GM19043 (cell line): Measurements from ENCODE around the gene E2F4.

ENCODE experiments used
- ATAC-seq: cut with Tn5 transposase; IDR thresholded peaks from one replicate; pipeline ENCODE4 v1.9.1; 2021; ENCODE audit warnings: low read depth; ENCODE audit not compliant: unreplicated experiment

E2F4 gene

GRCh38 chr16:67190041-67190440 lies 1.9 kb upstream of the E2F4 start, which contains the start of gene EXOC3L1:
Gene EXOC3L1, minus strand, starts transcription at chr16:67190136. Its CDS starts 460 bp downstream, at chr16:67189676.
- no peak for ATAC-seq

DNA sequence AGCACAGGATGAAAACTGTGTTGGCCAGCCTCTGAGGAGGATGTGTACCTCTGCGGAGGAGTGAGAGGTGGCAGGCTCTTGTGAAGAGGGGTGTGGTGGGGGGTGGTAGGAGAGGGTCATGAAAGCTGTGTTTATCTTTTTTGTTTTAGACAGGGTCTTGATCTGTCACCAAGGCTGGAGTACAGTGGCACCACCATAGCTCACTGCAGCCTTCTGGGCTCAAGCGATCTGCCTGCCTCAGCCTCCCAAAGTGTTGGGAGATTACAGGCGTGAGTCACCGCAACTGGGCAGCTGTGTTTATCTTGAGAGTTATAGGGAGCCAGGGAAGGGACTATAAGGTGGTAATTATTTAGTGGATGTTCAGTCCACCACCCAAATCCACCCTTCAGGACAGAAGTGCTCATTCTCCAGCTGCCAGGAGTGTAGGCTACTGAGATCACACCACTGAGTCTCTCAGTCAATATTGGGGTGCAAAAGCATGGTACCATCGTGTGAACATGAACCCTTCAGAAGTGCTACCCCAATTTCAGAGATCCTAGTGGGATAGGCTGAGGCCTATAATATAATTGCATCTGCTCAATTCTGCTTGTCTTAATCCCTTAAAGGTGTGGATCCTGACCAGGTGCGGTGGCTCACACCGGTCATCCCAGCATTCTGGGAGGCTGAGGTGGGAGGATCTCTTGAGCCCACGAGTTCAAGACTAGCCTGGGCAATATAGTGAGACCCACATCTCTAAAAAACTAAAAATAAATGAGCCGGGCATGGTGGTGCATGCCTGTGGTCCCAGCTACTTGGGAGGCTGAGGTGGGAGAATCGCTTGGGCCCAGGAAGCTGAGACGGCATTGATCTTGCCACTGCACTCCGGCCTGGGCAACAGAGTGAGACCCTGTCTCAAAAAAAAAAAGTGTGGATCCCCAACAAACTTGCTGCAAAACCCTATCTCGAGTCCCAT lies 1.2 kb upstream of the E2F4 start:
- no peak for ATAC-seq

DNA sequence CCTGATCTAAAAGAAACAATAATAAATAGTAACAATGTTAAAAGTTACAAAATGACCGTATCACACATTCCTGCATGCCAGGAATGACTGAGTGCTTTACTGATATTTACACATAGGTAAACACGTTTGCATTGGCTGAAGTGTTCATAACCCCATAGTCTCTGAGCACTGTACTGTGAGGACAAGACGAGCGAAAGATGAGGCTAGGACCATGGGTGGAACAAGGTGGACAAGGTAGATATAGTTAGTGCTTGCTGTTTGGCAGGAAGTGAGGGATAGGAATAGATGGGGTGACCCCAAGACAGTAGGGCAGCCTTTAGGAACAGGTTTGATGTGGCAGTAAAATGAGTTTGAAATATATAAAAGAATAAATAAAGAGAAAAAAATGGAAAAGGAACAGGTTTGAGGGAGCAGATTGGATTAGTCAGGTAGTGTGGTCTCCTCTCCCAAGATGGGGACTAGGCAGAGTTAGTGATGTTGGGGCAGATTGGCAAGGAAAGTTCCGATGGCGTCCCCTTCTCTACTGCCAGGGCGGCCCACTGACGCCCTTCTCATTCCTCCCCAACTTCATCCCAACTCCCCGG lies 452 bp upstream of the E2F4 start:
- ATAC-seq: no peak

GRCh38 chr16:67192781-67193361 lies 916 bp downstream of the E2F4 start:
- ATAC-seq: no peak

- ATAC-seq: no peak
Observed at GRCh38 chr16:67193536-67193935, 1.6 kb downstream of the E2F4 start.

GRCh38 chr16:67194260-67194659 lies 2.3 kb downstream of the E2F4 start:
- ATAC-seq: no peak

DNA sequence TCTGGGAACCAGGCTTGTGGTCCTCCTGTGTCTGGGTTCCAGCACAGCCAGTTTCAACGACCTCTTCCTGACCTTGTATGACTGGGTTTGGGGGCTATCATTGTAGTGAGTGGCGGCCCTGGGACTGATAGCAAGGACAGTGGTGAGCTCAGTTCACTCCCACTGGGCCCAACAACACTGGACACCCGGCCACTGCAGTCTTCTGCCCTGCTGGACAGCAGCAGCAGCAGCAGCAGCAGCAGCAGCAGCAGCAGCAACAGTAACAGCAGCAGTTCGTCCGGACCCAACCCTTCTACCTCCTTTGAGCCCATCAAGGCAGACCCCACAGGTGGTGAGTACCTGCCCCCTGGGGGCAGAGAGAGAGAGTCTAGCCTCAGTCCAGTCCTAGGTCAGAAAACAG lies 3.7 kb downstream of the E2F4 start:
- ATAC-seq: no peak

DNA sequence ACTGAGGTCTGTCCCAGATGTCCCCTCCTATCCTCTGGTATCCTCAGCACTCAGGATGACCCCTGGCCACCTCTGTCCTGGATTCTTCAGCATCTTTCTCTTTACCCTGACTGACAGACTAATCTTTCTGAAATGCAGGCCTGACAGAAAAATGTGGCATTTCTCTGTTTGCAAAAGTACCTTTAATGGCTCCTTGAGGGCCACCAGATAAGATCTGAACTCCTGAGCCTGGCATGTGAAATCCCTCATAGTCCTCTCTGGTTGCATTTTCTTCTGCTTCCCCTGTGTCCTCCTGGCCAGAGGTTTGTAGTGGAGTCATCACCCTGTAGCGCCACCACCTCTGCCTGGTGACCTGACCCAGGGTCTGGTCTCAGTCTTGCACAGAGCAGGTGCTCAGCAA lies 4.9 kb downstream of the E2F4 start:
- no peak for ATAC-seq

DNA sequence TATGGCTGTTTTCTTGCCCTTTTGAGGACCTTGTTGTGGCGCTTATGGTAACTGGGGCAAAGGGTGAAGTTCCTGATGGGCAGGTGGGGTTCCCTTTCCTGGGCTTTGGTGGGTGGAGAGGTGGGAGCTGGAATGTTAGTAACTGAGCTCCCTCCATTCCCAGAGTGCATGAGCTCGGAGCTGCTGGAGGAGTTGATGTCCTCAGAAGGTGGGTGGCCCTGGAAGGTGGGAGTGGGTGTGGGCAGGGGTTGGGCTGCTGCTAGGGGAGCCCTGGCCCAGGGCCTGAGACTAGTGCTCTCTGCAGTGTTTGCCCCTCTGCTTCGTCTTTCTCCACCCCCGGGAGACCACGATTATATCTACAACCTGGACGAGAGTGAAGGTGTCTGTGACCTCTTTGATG lies 5.7 kb downstream of the E2F4 start:
- no peak for ATAC-seq

DNA sequence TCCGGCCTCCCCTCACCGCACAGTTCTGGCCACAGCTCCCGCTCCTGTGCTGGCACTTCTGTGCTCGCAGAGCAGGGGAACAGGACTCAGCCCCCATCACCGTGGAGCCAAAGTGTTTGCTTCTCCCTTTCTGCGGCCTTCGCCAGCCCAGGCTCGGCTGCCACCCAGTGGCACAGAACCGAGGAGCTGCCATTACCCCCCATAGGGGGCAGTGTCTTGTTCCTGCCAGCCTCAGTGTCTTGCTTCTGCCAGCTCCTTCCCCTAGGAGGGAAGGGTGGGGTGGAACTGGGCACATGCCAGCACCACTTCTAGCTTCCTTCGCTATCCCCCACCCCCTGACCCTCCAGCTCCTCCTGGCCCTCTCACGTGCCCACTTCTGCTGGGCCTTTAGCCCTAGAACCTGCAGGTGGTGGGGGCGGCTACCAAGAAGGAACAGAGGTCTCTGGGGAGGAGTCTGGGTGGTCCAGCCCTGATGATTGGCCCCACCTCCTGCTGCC lies 6.3 kb downstream of the E2F4 start:
- no peak for ATAC-seq

- no peak for ATAC-seq
Observed at GRCh38 chr16:67199011-67199807, 7.3 kb downstream of the E2F4 start, which contains the start of gene ELMO3. Gene ELMO3, plus strand, starts transcription at chr16:67199131. Its CDS starts 196 bp downstream, at chr16:67199327.

GRCh38 chr16:67199808-67200198 lies 7.8 kb downstream of the E2F4 start:
- no peak for ATAC-seq

DNA sequence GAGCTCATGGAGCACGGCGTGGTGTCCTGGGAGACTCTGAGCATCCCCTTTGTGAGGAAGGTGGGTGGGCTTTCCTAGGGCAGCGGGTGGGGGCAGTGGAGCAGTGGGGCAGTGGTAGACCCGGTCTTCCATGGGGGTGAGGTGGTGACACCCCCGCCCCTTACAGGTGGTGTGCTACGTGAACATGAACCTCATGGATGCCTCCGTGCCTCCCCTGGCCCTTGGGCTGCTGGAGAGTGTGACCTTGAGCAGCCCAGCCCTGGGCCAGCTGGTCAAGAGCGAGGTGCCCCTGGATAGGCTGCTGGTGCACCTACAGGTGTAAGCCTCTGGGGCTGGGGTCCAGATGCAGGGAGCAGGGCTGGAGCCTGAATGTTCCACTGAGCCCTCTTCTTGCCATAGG lies 8.5 kb downstream of the E2F4 start:
- ATAC-seq: no peak

DNA sequence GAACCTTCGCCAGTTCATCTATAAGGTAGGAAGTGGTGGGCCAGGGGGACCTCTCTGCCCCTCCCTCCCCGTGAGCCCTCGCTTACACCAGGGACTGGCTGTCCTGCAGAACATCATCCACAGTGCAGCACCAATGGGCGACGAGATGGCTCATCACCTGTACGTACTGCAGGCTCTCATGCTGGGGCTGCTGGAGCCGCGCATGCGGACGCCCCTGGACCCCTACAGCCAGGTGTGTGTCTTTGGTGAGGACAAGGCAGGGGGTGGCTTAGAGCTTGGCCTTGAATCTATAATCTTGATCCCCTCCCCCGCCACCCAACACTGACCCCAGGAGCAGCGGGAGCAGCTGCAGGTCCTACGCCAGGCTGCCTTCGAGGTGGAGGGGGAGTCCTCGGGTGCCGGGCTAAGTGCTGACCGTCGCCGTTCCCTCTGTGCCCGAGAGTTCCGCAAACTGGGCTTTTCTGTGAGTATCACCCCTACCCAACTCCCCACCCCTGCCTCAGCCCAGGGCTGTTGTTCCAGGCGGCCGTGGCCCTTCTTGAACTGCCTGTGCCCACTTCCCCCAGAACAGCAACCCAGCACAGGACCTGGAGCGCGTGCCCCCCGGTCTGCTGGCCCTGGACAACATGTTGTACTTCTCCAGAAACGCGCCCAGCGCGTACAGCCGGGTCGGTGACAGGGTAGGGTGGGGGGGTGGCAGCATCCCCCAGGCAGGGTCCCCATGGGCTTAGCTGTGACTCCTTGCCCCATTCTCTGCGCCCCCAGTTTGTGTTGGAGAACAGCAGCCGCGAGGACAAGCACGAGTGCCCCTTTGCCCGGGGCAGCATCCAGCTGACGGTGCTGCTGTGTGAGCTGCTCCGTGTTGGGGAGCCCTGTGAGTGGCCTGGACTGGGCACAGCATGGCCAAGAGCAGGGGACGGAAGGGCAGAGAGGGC lies 9.7 kb downstream of the E2F4 start:
- no peak for ATAC-seq

DNA sequence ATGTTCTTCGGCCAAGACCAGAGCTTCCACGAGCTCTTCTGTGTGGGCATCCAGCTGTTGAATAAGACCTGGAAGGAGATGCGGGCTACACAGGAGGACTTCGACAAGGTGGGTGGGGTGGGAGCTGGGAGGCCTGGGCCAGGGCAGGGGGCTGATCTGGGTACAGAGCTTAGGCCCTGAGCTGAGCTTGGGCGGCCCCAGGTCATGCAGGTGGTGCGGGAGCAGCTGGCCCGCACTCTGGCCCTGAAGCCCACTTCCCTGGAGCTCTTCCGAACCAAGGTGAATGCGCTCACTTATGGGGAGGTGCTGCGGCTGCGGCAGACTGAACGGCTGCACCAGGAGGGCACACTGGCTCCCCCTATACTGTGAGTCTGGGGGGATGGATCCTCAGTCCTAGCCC lies 10.5 kb downstream of the E2F4 start:
- ATAC-seq: no peak

- no peak for ATAC-seq
Observed at GRCh38 chr16:67202956-67203493, 11.1 kb downstream of the E2F4 start.

- no peak for ATAC-seq
Observed at GRCh38 chr16:67204076-67204475, 12.1 kb downstream of the E2F4 start.

- no peak for ATAC-seq
Observed at GRCh38 chr16:67206129-67206837, 14.3 kb downstream of the E2F4 start.

DNA sequence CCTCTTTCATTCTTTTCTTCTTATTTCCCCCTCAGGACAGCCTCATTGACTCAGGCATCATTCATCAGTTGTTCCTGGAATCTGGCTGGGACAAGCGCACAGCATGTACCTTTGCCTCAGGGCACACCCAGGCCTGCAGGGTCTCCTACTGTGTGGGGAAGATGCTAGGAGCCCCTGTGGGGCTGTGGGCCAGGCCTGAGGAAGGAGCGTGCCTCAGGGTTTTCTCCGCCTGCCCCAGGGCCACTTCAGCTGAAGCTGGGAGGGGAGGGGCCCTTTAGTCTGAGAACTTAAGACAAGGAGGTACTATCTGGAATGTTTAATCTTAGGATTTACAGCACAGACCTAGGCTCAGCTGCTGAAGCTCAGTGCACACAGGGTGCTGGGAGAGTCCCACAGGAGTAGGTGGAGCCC lies 14.9 kb downstream of the E2F4 start:
- no peak for ATAC-seq
